ENCODE measurements around the gene KCNMB3.

DNA sequence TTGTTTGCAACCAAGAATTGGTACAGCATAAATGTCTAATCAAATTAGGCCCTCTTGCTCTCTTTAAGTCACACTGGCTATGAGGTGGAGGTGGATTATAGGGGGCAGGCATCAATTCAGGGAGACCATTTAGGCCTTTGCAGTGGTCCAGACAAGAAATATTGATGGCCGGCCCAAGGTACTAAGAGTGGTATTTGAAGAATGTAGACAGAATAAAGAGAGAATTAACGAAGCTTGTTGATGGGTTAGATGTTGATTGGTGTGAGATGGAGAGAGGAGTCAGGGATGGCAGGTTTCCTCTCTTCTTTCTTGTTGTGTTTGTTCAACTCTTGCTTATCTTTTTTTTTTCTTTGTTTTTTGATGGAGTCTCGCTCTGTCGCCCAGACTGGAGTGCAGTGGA is 54.2 kb downstream of the KCNMB3 start:
- TF ChIP-seq POLR2A (IDR thresholded peaks at IDR 0.05; ENCODE audit: low read length) (no peak), GATA1 (IDR thresholded peaks at IDR 0.05; ENCODE audit: low read depth, low read length) (no peak)

Measured in erythroblast (primary cell).